DOHH2 (cell line): ENCODE results near the gene CTPS2.

Experiments
- H3F3A ChIP-seq: fragments of 200-600 bp; sonication (generic), shearing (Covaris generic); 2 replicates; pipeline ENCODE4 v1.6.0; 2016; ENCODE audit warnings: antibody characterized with exemption, mild to moderate bottlenecking; ENCODE audit not compliant: control insufficient read depth, insufficient read depth
- H3K27ac ChIP-seq: fragments of 200-600 bp; sonication (generic); 2 replicates; pipeline ENCODE4 v1.5.1; 2014; ENCODE audit warnings: low read depth, mild to moderate bottlenecking, low read length, moderate library complexity
- H3K27me3 ChIP-seq: fragments of 200-600 bp; sonication (generic); 2 replicates; pipeline ENCODE4 v1.6.1; 2014; ENCODE audit warnings: mild to moderate bottlenecking, low read length, mixed read lengths; ENCODE audit not compliant: control insufficient read depth
- H3K36me3 ChIP-seq: fragments of 200-600 bp; sonication (generic); 2 replicates; pipeline ENCODE4 v1.6.1; 2014; ENCODE audit warnings: mild to moderate bottlenecking, low read length, moderate library complexity, mixed read lengths; ENCODE audit not compliant: control insufficient read depth
- H3K4me1 ChIP-seq: fragments of 200-600 bp; sonication (generic); 2 replicates; pipeline ENCODE4 v1.6.1; 2014; ENCODE audit warnings: mild to moderate bottlenecking, low read length, mixed read lengths; ENCODE audit not compliant: control insufficient read depth
- H3K4me2 ChIP-seq: fragments of 200-600 bp; sonication (generic); 2 replicates; pipeline ENCODE4 v1.6.0; 2014; ENCODE audit warnings: mild to moderate bottlenecking, low read length, moderate library complexity
- H3K4me3 ChIP-seq: fragments of 200-600 bp; sonication (generic); 2 replicates; pipeline ENCODE4 v1.5.1; 2014; ENCODE audit warnings: mild to moderate bottlenecking, low read length, mixed read lengths
- H3K79me2 ChIP-seq: fragments of 200-600 bp; sonication (generic); 2 replicates; pipeline ENCODE4 v1.6.1; 2014; ENCODE audit warnings: mild to moderate bottlenecking, low read length, mixed read lengths; ENCODE audit not compliant: control insufficient read depth
- H3K9me2 ChIP-seq: fragments of 200-600 bp; sonication (generic); replicated peaks from 2 replicates; pipeline ENCODE4 v1.6.1; 2014; ENCODE audit warnings: mild to moderate bottlenecking, low read length, mixed read lengths; ENCODE audit not compliant: control insufficient read depth
- H3K9me3 ChIP-seq: fragments of 200-600 bp; sonication (generic); 2 replicates; pipeline ENCODE4 v1.6.1; 2014; ENCODE audit warnings: antibody characterized with exemption, low read length, mixed read lengths; ENCODE audit not compliant: control insufficient read depth, insufficient read depth
- H4K20me1 ChIP-seq: fragments of 200-600 bp; sonication (generic); 2 replicates; pipeline ENCODE4 v1.6.0; 2014; ENCODE audit warnings: low read depth, mild to moderate bottlenecking, antibody characterized with exemption, low read length, moderate library complexity; ENCODE audit not compliant: control insufficient read depth, insufficient read depth
- CTCF ChIP-seq: fragments of 200-600 bp; sonication (generic); IDR thresholded peaks from one replicate; pipeline ENCODE4 v1.5.1; 2014; ENCODE audit warnings: antibody characterized with exemption, mild to moderate bottlenecking, low read depth, low read length; ENCODE audit not compliant: poor library complexity, severe bottlenecking
- EZH2phosphoT487 ChIP-seq: fragments of 200-600 bp; sonication (generic); IDR thresholded peaks from 2 replicates; pipeline ENCODE4 v1.6.1; 2017; ENCODE audit warnings: borderline replicate concordance, mild to moderate bottlenecking, antibody characterized with exemption, low read length, moderate library complexity, mixed read lengths

Gene CTPS2

DNA sequence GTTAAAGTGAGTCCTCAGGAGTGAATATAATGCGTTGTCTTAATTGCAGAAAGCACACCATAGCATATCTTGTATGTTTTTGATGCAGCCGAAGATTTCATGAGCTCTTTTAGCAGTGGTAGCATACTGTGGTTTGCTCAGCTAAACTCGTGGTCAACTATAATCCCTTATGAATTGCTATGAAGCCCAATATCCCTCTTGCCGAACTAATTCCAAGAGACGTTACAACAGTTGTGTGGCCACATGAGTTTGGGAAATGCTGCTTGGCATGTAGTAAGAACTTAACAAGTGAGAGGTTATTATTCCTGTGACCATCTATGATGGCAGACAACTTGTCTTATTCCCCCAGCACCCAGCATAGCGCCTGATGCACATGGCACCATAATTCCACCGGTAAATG is 37.7 kb upstream of the CTPS2 start:
- Histone ChIP-seq H3K9me2 (no peaks in the 10 kb centered on the region), H3K79me2 (no peaks in the 10 kb centered on the region), H3K27me3 (no peaks in the 10 kb centered on the region), H3K36me3 (peaks cover 29% of the 10 kb centered on the region), H3K9me3 (no peaks in the 10 kb centered on the region), H4K20me1 (no peaks in the 10 kb centered on the region), H3K4me1 (no peaks in the 10 kb centered on the region), H3F3A (no peaks in the 10 kb centered on the region), H3K4me3 (no peak overlapping the region), H3K27ac (no peak overlapping the region), H3K4me2 (no peak overlapping the region)
- TF ChIP-seq CTCF (no peak), EZH2phosphoT487 (no peak)

DNA sequence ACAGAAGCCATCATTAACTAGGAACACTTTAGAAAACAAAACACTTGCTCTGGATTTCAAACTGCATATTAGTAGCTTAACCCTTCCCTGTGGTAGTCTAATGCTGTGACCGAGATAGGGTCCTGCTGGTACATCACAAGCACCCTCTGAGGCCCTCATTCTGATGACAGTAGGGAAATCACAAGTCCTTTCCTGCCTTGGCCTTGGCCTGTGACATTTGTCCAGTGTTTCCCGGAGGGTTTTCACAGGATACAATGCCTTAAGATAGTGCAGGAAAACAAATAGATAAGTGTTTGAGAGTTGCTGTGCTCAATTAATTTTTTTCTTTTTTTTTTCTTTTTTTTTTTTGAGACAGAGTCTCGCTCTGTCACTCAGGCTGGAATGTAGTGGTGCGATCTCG is 36.0 kb upstream of the CTPS2 start:
- H3K27ac ChIP-seq = no peak overlapping the region
- no peak overlapping the region for H3K4me2 ChIP-seq
- no peaks in the 10 kb centered on the region for H3K9me3 ChIP-seq
- H4K20me1 ChIP-seq = no peaks in the 10 kb centered on the region
- no peak for TF ChIP-seq EZH2phosphoT487
- no peak for TF ChIP-seq CTCF
- peaks cover 39% of the 10 kb centered on the region for H3K36me3 ChIP-seq
- H3K9me2 ChIP-seq = no peaks in the 10 kb centered on the region
- no peaks in the 10 kb centered on the region for H3K27me3 ChIP-seq
- no peaks in the 10 kb centered on the region for H3K79me2 ChIP-seq
- H3F3A ChIP-seq = no peaks in the 10 kb centered on the region
- H3K4me1 ChIP-seq = no peaks in the 10 kb centered on the region
- no peak overlapping the region for H3K4me3 ChIP-seq

DNA sequence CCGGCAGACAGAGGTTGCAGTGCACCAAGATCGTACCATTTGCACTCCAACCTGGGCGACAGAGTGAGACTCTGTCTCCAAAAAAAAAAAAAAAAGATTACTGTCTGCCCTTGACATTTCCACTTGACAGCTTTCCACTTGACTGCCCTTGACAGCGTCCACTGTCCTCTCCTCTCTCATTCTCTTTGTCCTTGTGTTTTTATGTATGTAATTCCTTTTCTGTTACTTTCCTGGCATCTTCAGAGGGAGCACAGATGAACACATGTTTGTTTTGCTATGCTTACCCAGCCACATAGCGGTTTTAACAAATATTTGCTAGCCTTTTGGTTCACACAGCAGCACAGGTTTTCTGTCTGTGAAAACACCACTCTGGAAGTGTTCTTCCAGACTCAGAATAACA is 33.2 kb upstream of the CTPS2 start:
- Histone ChIP-seq H3F3A (no peaks in the 10 kb centered on the region), H4K20me1 (no peaks in the 10 kb centered on the region), H3K27ac (no peak overlapping the region), H3K4me1 (no peaks in the 10 kb centered on the region), H3K9me2 (no peaks in the 10 kb centered on the region), H3K27me3 (no peaks in the 10 kb centered on the region), H3K4me3 (no peak overlapping the region), H3K9me3 (no peaks in the 10 kb centered on the region), H3K79me2 (no peaks in the 10 kb centered on the region), H3K4me2 (no peak overlapping the region), H3K36me3 (peaks cover 39% of the 10 kb centered on the region)
- TF ChIP-seq CTCF (no peak), EZH2phosphoT487 (no peak)

DNA sequence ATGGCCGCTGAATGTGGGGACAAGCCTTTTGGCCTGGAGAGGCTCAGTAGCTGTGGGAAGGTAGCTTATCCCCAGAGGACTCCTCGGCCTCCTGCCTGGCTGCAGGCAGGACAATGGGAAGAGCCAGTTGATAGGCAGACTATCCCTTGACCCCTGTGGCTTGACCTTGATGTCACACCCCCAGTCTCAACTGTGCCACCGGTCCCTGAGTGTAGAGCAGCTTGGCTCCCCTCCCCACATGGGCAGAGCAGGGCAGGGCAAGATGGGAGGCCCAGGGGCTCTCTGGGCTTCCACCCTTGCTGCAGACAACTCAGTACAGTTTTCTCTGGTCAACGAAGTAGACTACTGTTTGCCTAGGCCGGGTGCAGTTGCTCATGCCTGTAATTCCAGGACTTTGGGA is 32.6 kb upstream of the CTPS2 start:
- Histone ChIP-seq H3K27me3 (no peaks in the 10 kb centered on the region), H3K9me3 (no peaks in the 10 kb centered on the region), H3K4me1 (no peaks in the 10 kb centered on the region), H3K4me3 (no peak overlapping the region), H3K36me3 (peaks cover 35% of the 10 kb centered on the region), H3K79me2 (no peaks in the 10 kb centered on the region), H3K9me2 (no peaks in the 10 kb centered on the region), H3K27ac (no peak overlapping the region), H3F3A (no peaks in the 10 kb centered on the region), H4K20me1 (no peaks in the 10 kb centered on the region), H3K4me2 (no peak overlapping the region)
- TF ChIP-seq CTCF = no peak
- no peak for TF ChIP-seq EZH2phosphoT487
